Ishikawa (cell line): ENCODE results near the gene STX8.

ENCODE experiments used
- CEBPB ChIP-seq: IDR thresholded peaks from 2 replicates; pipeline ENCODE4 v1.6.1; 2012
- CREB1 ChIP-seq: IDR thresholded peaks from 2 replicates; pipeline ENCODE4 v1.6.1; 2012; ENCODE audit warnings: low read depth
- EGR1 ChIP-seq: IDR thresholded peaks from 2 replicates; pipeline ENCODE4 v1.6.1; 2012
- EP300 ChIP-seq: IDR thresholded peaks from 2 replicates; pipeline ENCODE4 v1.6.1; 2012; ENCODE audit warnings: borderline replicate concordance
- RAD21 ChIP-seq: IDR thresholded peaks from 2 replicates; pipeline ENCODE4 v1.6.1; 2012; ENCODE audit warnings: low read depth
- TCF12 ChIP-seq: IDR thresholded peaks from 2 replicates; pipeline ENCODE4 v1.6.1; 2012; ENCODE audit warnings: low read depth

GRCh38 chr17:9472094-9472493 lies 103.5 kb downstream of the STX8 start:
- TF ChIP-seq CEBPB (no peak), EGR1 (no peak), TCF12 (no peak), RAD21 (no peak), EP300 (no peak), CREB1 (no peak)
